GM19324 (cell line): ENCODE measurements around the gene KCNK3.

Experiments used
- ATAC-seq: cut with Tn5 transposase; IDR thresholded peaks from one replicate; pipeline ENCODE4 v1.9.1; 2021; ENCODE audit warnings: mild to moderate bottlenecking, moderate library complexity; ENCODE audit not compliant: unreplicated experiment, low FRiP score

KCNK3 gene

DNA sequence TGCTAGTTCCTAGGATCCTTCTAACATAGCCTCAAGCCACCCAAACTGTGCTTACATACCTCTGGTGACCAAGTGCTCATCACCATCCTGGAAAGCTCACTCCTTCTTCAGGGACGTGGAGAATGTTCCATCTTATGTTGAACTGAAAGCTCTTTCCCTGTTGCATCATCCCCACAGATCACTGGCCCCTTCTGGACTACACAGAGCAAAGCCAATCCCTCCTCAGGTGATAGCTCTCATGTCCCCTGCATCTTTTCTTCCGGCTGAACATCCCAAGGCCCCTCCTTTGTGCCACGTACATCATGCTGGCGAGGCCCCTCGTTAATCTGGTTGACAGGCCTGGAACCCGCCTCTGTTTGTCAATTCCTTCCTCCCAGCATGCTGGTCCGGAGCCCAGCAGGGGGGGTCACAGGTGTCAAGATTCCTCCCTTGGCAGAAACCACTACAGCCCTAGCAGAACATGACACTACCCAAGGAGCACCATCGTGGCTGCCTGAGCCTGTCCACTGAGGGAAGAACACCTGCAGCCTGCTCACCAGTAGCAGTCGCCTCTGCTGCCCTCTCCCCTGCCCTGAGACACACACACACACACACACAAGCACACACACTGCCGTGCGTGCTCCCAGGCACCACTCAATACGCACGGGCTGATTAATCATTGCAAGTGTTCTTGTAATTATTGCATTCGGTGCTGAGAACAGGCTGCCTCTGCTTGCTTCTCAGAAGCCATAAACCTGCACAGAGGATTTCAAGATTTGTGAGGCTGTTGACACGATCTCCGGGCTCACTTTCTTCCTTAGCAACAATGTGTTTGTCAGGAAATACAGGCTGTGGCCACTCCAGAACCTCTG lies 6.3 kb upstream of the KCNK3 start:
- no peak for ATAC-seq

GRCh38 chr2:26687328-26687727 lies 5.2 kb upstream of the KCNK3 start:
- no peak for ATAC-seq

- ATAC-seq, result no peak
Observed at GRCh38 chr2:26687801-26688200, 4.7 kb upstream of the KCNK3 start.

- ATAC-seq, result no peak
Observed at GRCh38 chr2:26691161-26691560, 1.4 kb upstream of the KCNK3 start.

DNA sequence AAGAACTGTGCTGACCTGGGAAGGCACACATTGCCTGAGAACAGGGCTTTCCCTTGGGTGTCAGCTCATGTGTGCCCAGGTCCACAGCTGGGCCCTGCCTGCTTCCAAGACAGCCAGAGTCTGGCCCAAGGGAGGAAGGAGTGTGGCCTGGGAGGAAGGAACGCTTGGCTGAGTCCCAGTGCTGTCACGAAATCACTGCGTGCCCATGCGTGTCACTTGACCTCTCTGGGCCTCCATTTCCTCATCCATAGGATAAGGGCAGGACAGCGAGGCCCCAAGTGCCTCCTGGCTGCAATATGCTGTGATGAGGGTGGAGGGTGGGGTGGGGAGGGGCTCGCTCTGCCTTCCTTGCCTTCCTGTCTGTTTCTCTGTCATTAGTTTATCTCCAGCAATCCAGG lies 642 bp upstream of the KCNK3 start:
- no peak for ATAC-seq

DNA sequence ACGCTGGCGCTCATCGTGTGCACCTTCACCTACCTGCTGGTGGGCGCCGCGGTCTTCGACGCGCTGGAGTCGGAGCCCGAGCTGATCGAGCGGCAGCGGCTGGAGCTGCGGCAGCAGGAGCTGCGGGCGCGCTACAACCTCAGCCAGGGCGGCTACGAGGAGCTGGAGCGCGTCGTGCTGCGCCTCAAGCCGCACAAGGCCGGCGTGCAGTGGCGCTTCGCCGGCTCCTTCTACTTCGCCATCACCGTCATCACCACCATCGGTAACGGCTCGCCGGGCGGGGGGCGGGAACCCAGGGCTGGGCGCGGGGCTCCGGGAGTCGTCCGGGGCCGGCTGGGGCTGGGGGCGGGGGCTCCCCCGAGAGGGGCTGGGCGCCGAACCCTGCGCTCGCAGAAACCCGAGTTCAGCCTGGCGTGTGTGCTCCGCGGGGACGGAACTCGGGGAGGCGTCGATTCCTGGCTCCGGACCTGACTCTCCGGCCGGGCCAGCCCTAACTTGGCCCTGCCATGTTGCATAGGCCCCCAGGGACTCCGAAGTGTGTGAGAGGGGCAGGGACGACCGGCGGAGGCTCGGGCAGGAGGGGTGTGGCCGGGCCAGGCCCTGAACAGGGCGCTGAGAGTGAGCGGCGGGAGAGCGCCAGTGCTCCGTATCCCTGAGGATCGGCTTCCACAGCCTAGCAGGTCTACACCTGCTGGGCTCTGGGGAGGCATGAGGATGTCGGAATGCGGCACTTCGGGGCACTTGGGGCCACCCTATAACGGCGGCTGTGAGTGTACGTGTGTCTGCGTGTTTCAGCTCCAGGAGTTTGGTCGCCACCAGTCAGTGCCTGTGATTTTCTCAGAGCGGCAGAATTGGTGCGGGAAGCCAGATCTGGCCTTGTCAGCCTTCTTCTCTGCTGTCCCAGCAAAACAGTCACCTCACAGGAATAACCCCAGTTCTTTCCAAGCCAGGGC lies 651 bp downstream of the KCNK3 start:
- no peak for ATAC-seq

GRCh38 chr2:26694001-26694400 lies 1.5 kb downstream of the KCNK3 start:
- no peak for ATAC-seq

DNA sequence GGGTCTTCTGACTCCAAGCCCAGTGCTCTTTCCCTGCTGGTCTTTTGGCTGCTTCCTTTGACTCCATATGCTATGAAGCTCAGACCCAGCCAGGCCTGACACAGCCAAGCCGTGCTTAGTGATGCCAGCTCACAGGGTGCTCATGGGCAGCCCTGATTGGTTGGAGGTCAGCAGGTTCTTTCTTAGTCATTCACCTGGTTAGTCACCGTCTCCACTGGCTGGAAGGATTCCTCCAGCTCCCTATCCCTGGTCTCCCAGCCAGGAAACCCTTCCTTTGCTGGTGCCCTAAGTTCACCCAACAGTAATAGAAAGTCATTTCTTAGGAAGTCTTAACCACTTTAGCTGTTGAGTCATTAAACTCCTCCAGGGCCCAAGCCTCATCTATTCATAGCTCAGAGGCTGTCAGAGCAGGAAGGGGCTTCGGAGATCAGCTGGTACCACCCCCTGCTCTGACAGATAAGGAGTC lies 3.9 kb downstream of the KCNK3 start:
- no peak for ATAC-seq

- ATAC-seq, result no peak
Observed at GRCh38 chr2:26697425-26697824, 4.9 kb downstream of the KCNK3 start.

GRCh38 chr2:26699295-26699694 lies 6.8 kb downstream of the KCNK3 start:
- ATAC-seq, result no peak

DNA sequence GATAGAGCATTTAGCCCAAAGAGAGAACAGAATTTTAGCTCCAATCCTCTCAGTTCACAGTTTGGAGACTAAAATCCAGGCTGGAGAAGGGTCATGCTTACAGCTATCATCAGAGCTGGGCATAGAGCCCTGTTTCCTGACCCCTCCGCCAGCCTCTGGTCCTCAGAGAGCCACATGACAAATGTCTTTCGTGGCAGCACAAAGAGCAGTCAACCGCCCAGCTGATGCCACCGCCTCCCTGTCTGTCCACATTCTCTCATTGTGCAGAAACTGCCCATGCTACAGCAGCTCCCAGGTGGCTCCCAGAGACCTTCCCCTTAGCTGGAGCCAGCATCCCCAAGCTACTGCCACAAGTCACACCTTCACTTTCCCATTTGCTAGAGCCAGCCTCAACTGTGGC lies 7.6 kb downstream of the KCNK3 start:
- no peak for ATAC-seq

- ATAC-seq, result no peak
Observed at GRCh38 chr2:26701596-26701995, 9.1 kb downstream of the KCNK3 start.

DNA sequence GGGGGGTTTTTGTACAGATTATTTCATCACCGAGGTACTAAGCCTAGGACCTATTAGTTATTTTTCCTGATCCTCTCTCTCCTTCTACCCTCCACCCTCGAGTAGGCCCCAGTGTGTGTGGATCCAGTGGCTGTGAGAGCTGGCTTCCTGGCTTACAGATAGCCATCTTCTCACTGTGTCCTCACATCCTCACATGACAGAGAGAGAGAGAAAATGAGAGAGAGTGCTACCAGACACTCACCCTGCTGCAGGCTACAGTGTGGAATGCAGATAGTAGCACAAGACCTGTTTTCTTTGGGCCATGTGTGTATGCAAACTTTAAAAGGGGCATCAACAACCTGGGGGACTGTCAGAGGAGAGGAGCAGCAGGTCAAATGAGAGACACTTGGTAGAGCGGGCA lies 9.5 kb downstream of the KCNK3 start:
- ATAC-seq, result no peak

GRCh38 chr2:26704441-26704977 lies 12.0 kb downstream of the KCNK3 start:
- no peak for ATAC-seq

DNA sequence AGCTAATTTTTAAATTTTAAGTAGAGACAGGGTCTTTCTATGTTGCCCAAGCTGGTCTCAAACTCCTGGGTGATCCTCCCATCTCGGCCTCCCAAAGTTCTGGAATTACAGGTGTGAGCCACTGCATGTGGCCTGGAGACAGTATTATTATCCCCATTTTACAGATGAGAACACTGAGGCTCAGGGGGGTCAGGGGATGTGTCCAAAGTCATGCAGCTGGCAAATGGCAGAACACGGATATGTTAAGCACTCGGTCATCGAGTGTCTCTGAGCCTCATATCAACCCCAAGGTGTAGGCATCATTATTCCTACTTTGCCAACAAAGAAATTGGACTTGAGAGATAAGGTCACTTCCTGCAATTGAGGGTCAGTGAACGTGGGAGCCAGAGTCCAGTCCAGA lies 12.6 kb downstream of the KCNK3 start:
- ATAC-seq, result no peak

GRCh38 chr2:26706093-26706492 lies 13.6 kb downstream of the KCNK3 start:
- ATAC-seq, result no peak

- ATAC-seq, result no peak
Observed at GRCh38 chr2:26706616-26707473, 14.3 kb downstream of the KCNK3 start.

GRCh38 chr2:26707747-26708146 lies 15.2 kb downstream of the KCNK3 start:
- no peak for ATAC-seq

DNA sequence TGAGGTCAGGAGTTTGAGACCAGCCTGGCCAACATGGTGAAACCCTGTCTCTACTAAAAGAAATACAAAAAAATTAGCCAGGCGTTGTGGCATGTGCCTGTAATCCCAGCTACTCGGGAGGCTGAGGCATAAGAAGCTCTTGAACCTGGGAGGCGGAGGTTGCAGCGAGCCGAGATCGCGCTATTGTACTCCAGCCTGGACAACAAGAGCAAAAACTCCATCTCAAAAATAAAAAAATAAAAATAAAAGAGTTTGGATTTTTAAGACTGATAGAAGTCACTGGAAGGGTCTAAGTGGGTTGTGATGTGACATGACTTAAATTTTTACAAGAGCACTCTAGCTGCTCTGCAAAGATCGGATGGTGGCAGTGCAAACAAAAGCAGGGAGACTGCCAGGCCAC lies 15.9 kb downstream of the KCNK3 start:
- ATAC-seq, result no peak
